IMR-90 (cell line): ENCODE measurements around the gene KRTCAP2. TPM values are rescaled to one million over a fixed set of nuclear protein-coding genes. Genes with fewer than 3 reads are reported as not detected.

Experiments
- ATAC-seq: fragments of 200-7000 bp; cut with Tn5 transposase; 2 replicates; pipeline ENCODE4 v1.9.1; 2020; ENCODE audit warnings: low read depth, mild to moderate bottlenecking, moderate library complexity
- BruUV-seq: library from RNA; stranded (reverse); fragments of 400-500 nt; replicated peaks from 2 replicates; lab custom pipeline; 2021; lab: Mats Ljungman, UMichigan
- CTCF ChIA-PET: fragments of 300-600 bp; formaldehyde crosslinking; extraction: SDS; loops from one replicate; lab custom pipeline; 2021; ENCODE audit warnings: antibody characterized with exemption; lab: Yijun Ruan, JAX
- POLR2A ChIA-PET: fragments of 300-600 bp; sonication (Branson Sonifier 250); formaldehyde crosslinking; loops from one replicate; lab custom pipeline; 2022; ENCODE audit warnings: antibody characterized with exemption; ENCODE audit not compliant: unreplicated experiment; lab: Charles Lee
- DNase-seq: peaks from one replicate; pipeline ENCODE4 v3.0.0; 2013
- H2AFZ ChIP-seq: replicated peaks from 2 replicates; pipeline ENCODE3; 2013; ENCODE audit warnings: low read length, mild to moderate bottlenecking; ENCODE audit not compliant: poor library complexity
- H2AK5ac ChIP-seq: 2 replicates; pipeline ENCODE4 v1.6.1; 2013; ENCODE audit warnings: low read depth, low read length, inconsistent platforms
- H2AK9ac ChIP-seq: replicated peaks from 2 replicates; pipeline ENCODE3; 2013; ENCODE audit warnings: mild to moderate bottlenecking, low read depth, low read length, moderate library complexity; ENCODE audit not compliant: poor library complexity
- H2BK120ac ChIP-seq: 2 replicates; pipeline ENCODE4 v1.6.1; 2013; ENCODE audit warnings: low read depth, low read length, inconsistent platforms
- H2BK15ac ChIP-seq: 3 replicates; pipeline ENCODE4 v1.6.1; 2013; ENCODE audit warnings: low read depth, low read length, inconsistent platforms
- H2BK20ac ChIP-seq: 2 replicates; pipeline ENCODE4 v1.6.1; 2013; ENCODE audit warnings: low read depth, mild to moderate bottlenecking, inconsistent platforms, low read length, moderate library complexity
- H2BK5ac ChIP-seq: 2 replicates; pipeline ENCODE4 v1.6.1; 2013; ENCODE audit warnings: mild to moderate bottlenecking, low read depth, low read length, inconsistent platforms; ENCODE audit not compliant: poor library complexity, severe bottlenecking
- H3K14ac ChIP-seq: replicated peaks from 2 replicates; pipeline ENCODE4 v1.6.1; 2013; ENCODE audit warnings: low read depth, low read length, inconsistent platforms
- H3K18ac ChIP-seq: 2 replicates; pipeline ENCODE4 v1.6.1; 2013; ENCODE audit warnings: low read depth, low read length, control low read depth
- H3K23ac ChIP-seq: 2 replicates; pipeline ENCODE4 v1.6.1; 2013; ENCODE audit warnings: low read depth, low read length, inconsistent platforms
- H3K27ac ChIP-seq: 2 replicates; pipeline ENCODE4 v1.5.1; 2013; ENCODE audit warnings: mild to moderate bottlenecking, control low read depth, low read length; ENCODE audit not compliant: insufficient read depth
- H3K27me3 ChIP-seq: 2 replicates; pipeline ENCODE4 v1.6.1; 2013; ENCODE audit warnings: low read length; ENCODE audit not compliant: control insufficient read depth, insufficient read depth
- H3K36me3 ChIP-seq: 2 replicates; pipeline ENCODE4 v1.6.1; 2013; ENCODE audit warnings: low read length, mixed read lengths; ENCODE audit not compliant: control insufficient read depth, insufficient read depth
- H3K4ac ChIP-seq: 2 replicates; pipeline ENCODE4 v1.6.1; 2013; ENCODE audit warnings: low read depth, low read length, inconsistent platforms
- H3K4me1 ChIP-seq: 2 replicates; pipeline ENCODE4 v1.6.1; 2013; ENCODE audit warnings: low read length, mixed read lengths; ENCODE audit not compliant: control insufficient read depth, insufficient read depth
- H3K4me2 ChIP-seq: 2 replicates; pipeline ENCODE4 v1.6.1; 2013; ENCODE audit warnings: low read depth, mild to moderate bottlenecking, control low read depth, low read length, moderate library complexity
- H3K4me3 ChIP-seq: 2 replicates; pipeline ENCODE4 v1.5.1; 2013; ENCODE audit warnings: low read depth, mild to moderate bottlenecking, control low read depth, low read length, moderate library complexity; ENCODE audit not compliant: insufficient read depth
- H3K56ac ChIP-seq: 2 replicates; pipeline ENCODE4 v1.6.1; 2013; ENCODE audit warnings: low read length, inconsistent platforms; ENCODE audit not compliant: insufficient read depth; ENCODE audit errors: extremely low read depth
- H3K79me1 ChIP-seq, 2 experiments: 2 replicates each; pipeline ENCODE4 v1.6.1; 2013; ENCODE audit warnings: low read length in 2 of 2, inconsistent platforms in 1 of 2, low read depth in 1 of 2
- H3K9ac ChIP-seq: 2 replicates; pipeline ENCODE4 v1.6.1; 2013; ENCODE audit warnings: low read depth, low read length, control low read depth
- H3K9me1 ChIP-seq: 2 replicates; pipeline ENCODE4 v1.6.1; 2013; ENCODE audit warnings: low read length, inconsistent platforms; ENCODE audit not compliant: insufficient read depth
- H3K9me3 ChIP-seq: 2 replicates; pipeline ENCODE4 v1.6.1; 2013; ENCODE audit warnings: low read length; ENCODE audit not compliant: control insufficient read depth, insufficient read depth
- H4K20me1 ChIP-seq: 2 replicates; pipeline ENCODE4 v1.6.1; 2013; ENCODE audit warnings: low read length, inconsistent platforms; ENCODE audit not compliant: insufficient read depth
- H4K5ac ChIP-seq: 2 replicates; pipeline ENCODE4 v1.6.1; 2013; ENCODE audit warnings: mild to moderate bottlenecking, low read depth, low read length, control low read depth
- H4K8ac ChIP-seq, 2 experiments: 2 replicates each; pipeline ENCODE4 v1.6.1; 2013; ENCODE audit warnings: low read depth in 2 of 2, low read length in 2 of 2, control low read depth in 1 of 2, inconsistent platforms in 1 of 2
- H4K91ac ChIP-seq: 2 replicates; pipeline ENCODE4 v1.6.1; 2013; ENCODE audit warnings: low read depth, low read length, inconsistent platforms; ENCODE audit not compliant: insufficient read depth
- BHLHE40 ChIP-seq: fragments of 150-350 bp; IDR thresholded peaks from 2 replicates; pipeline ENCODE4 v1.6.1; 2016; ENCODE audit warnings: mild to moderate bottlenecking, low read depth, low read length
- CEBPB ChIP-seq: IDR thresholded peaks from 2 replicates; pipeline ENCODE4 v1.6.1; 2012; ENCODE audit warnings: low read depth, low read length, improper control_type of control experiment
- CHD1 ChIP-seq: IDR thresholded peaks from 2 replicates; pipeline ENCODE4 v1.6.1; 2012; ENCODE audit warnings: low read depth, low read length, improper control_type of control experiment
- CTCF ChIP-seq: conservative IDR thresholded peaks from 2 replicates; pipeline ENCODE4 v1.5.1; 2012; ENCODE audit warnings: mild to moderate bottlenecking, low read depth, low read length, improper control_type of control experiment
- ELK1 ChIP-seq: fragments of 150-350 bp; IDR thresholded peaks from 2 replicates; pipeline ENCODE4 v1.6.1; 2016; ENCODE audit warnings: low read depth, mild to moderate bottlenecking, low read length, moderate library complexity, borderline replicate concordance
- FOS ChIP-seq: fragments of 150-350 bp; IDR thresholded peaks from 2 replicates; pipeline ENCODE4 v1.6.1; 2016; ENCODE audit warnings: low read depth, low read length
- MAFK ChIP-seq: IDR thresholded peaks from 2 replicates; pipeline ENCODE4 v1.6.1; 2012; ENCODE audit warnings: low read depth, low read length, improper control_type of control experiment
- MAZ ChIP-seq: IDR thresholded peaks from 2 replicates; pipeline ENCODE4 v1.6.1; 2012; ENCODE audit warnings: low read depth, mild to moderate bottlenecking, low read length, improper control_type of control experiment, moderate library complexity, borderline replicate concordance
- MXI1 ChIP-seq: IDR thresholded peaks from 2 replicates; pipeline ENCODE4 v1.6.1; 2012; ENCODE audit warnings: low read depth, mild to moderate bottlenecking, low read length, moderate library complexity, borderline replicate concordance
- NFE2L2 ChIP-seq: fragments of 150-350 bp; IDR thresholded peaks from 2 replicates; pipeline ENCODE4 v1.6.1; 2016; ENCODE audit warnings: low read depth, mild to moderate bottlenecking, low read length
- POLR2A ChIP-seq: IDR thresholded peaks from 2 replicates; pipeline ENCODE4 v1.6.1; 2012; ENCODE audit warnings: mild to moderate bottlenecking, low read depth, low read length
- RAD21 ChIP-seq: IDR thresholded peaks from 2 replicates; pipeline ENCODE4 v1.6.1; 2012; ENCODE audit warnings: low read length, improper control_type of control experiment
- RCOR1 ChIP-seq: IDR thresholded peaks from 2 replicates; pipeline ENCODE4 v1.6.1; 2012; ENCODE audit warnings: mild to moderate bottlenecking, low read length, improper control_type of control experiment; ENCODE audit not compliant: insufficient replicate concordance
- SMC3 ChIP-seq: fragments of 150-350 bp; IDR thresholded peaks from 2 replicates; pipeline ENCODE4 v1.6.1; 2016; ENCODE audit warnings: low read depth, mild to moderate bottlenecking, antibody characterized with exemption, low read length, moderate library complexity
- USF2 ChIP-seq: fragments of 150-350 bp; IDR thresholded peaks from 2 replicates; pipeline ENCODE4 v1.6.1; 2017; ENCODE audit warnings: mild to moderate bottlenecking, antibody characterized with exemption, low read length, low read depth
- WGBS, 2 experiments: methylation state at CpG; one replicate each; pipeline versions ENCODE4 v1.1.5 to v1.1.7; 2013; ENCODE audit warnings: missing lambda C conversion rate in 2 of 2; ENCODE audit not compliant: insufficient read length in 1 of 2; ENCODE audit errors: extremely low coverage in 2 of 2; 5-methylcytosine and 5-hydroxymethylcytosine counted together
- dilution Hi-C: fragments of 300-500 bp; cut with HindIII; formaldehyde crosslinking; loops from one replicate; pipeline ENCODE4 v1.14.3; 2018; ENCODE audit warnings: low sequenced_read_pairs; ENCODE audit not compliant: unreplicated experiment
- in situ Hi-C: fragments of 300-500 bp; cut with MboI; formaldehyde crosslinking; loops from 3 replicates; pipeline ENCODE4 v1.14.3; 2019; ENCODE audit warnings: low sequenced_read_pairs, inconsistent platforms, mixed read lengths
- intact Hi-C: fragments of 100-400 bp; cut with micrococcal nuclease; formaldehyde crosslinking; loops from 2 replicates; pipeline ENCODE4 v1.10.0; 2022
- polyA plus RNA-seq, 3 experiments: library from polyadenylated mRNA; depleted of rRNA; stranded (reverse); fragments of >200 nt; gene quantifications; 2 replicates each; pipeline ENCODE4 v1.2.3, GENCODE V29; 2012; ENCODE audit warnings: low replicate concordance in 1 of 3
- total RNA-seq: library from RNA; depleted of rRNA; stranded (reverse); fragments of >200 nt; gene quantifications from 2 replicates; pipeline ENCODE4 v1.2.3, GENCODE V29; 2012

The KRTCAP2 gene
- total and polyA plus RNA-seq, 2 of the 4 experiments (the other 2 are of a cell fraction) = 76.7 to 232 TPM

- no CpG with 5 or more reads among the region's 9 CpGs for WGBS, 2 experiments
- H3K18ac ChIP-seq = no peak overlapping the region
- no peak overlapping the region for H3K4ac ChIP-seq
- BruUV-seq = no TSS peak
- no peak overlapping the region for H2AFZ ChIP-seq
- dilution Hi-C loops (no loop called here), in situ Hi-C loops (no loop called here), intact Hi-C loops (loop anchor here (1.0 to 10.0 kb wide), 4 partner anchors 50 to 472 kb away; partner anchors contain the start of genes CKS1B and SHC1)
- H2BK15ac ChIP-seq = no peak overlapping the region
- H2AK9ac ChIP-seq = peak overlapping the region; percentile 7
- peaks cover 2% of the 10 kb centered on the region; the same call in 1 of the 2 replicates for H3K9me1 ChIP-seq
- no peaks in the 10 kb centered on the region for H3K27me3 ChIP-seq
- no peak overlapping the region for H3K56ac ChIP-seq
- no peak overlapping the region for H3K9ac ChIP-seq
- H3K4me3 ChIP-seq = no peak overlapping the region
- H3K4me1 ChIP-seq = peaks cover 3% of the 10 kb centered on the region
- TF ChIP-seq SMC3 (no peak), USF2 (no peak), RCOR1 (no peak), POLR2A (no peak), CHD1 (no peak), NFE2L2 (no peak), MXI1 (no peak), BHLHE40 (no peak), MAFK (no peak), RAD21 (no peak), MAZ (no peak), FOS (no peak), ELK1 (no peak), CTCF (no peak), CEBPB (no peak)
- H4K8ac ChIP-seq = no peak overlapping the region
- H3K9me3 ChIP-seq = no peaks in the 10 kb centered on the region
- no peak overlapping the region for H2AK5ac ChIP-seq
- H3K4me2 ChIP-seq = no peak overlapping the region
- no peaks in the 10 kb centered on the region for H4K20me1 ChIP-seq
- peaks cover 0 to 42% of the 10 kb centered on the region in 2 experiments; a peak in 3 of 4 replicates for H3K79me1 ChIP-seq
- ATAC-seq = no peak
- H3K14ac ChIP-seq = no peak overlapping the region
- ChIA-PET CTCF (interaction anchor here (1.5 kb wide), 1 partner anchor 18 kb away, joined by 6 read pairs; no protein-coding TSS in a partner anchor), POLR2A (no interaction called here)
- DNase-seq = no peak
- no peak overlapping the region for H2BK5ac ChIP-seq
- H3K36me3 ChIP-seq = peaks cover 33% of the 10 kb centered on the region
- H4K5ac ChIP-seq = no peak overlapping the region
- no peak overlapping the region for H2BK20ac ChIP-seq
- H2BK120ac ChIP-seq = no peak overlapping the region
- no peak overlapping the region for H3K27ac ChIP-seq
- H4K91ac ChIP-seq = no peak overlapping the region
- no peak overlapping the region for H3K23ac ChIP-seq
Observed at GRCh38 chr1:155175927-155176371, 2.8 kb upstream of the KRTCAP2 start.
